A549 (cell line): ENCODE results near the gene PFN3. TPM values are rescaled to one million over a fixed set of nuclear protein-coding genes. Genes with fewer than 3 reads are reported as not detected.

ENCODE experiments used
- ATAC-seq, 2 experiments: fragments of 200-7000 bp in 1 of 2; fragments of >200 bp in 1 of 2; cut with Nextera tagmentation in 1 of 2; cut with Tn5 transposase in 1 of 2; 3 replicates each; pipeline versions ENCODE4 v1.8.0 to v1.9.1; 2018 to 2020; ENCODE audit warnings: mild to moderate bottlenecking in 1 of 2, moderate library complexity in 1 of 2
- CTCF ChIA-PET: fragments of 300-600 bp; sonication (Branson Sonifier 250); formaldehyde crosslinking; extraction: SDS; loops from one replicate; lab custom pipeline; 2021; ENCODE audit warnings: antibody characterized with exemption, inconsistent platforms; lab: Yijun Ruan, JAX
- POLR2A ChIA-PET: fragments of 350-600 bp; formaldehyde crosslinking; extraction: SDS; loops from one replicate; lab custom pipeline; 2021; ENCODE audit warnings: antibody characterized with exemption, inconsistent platforms; lab: Yijun Ruan, JAX
- DNase-seq, 2 experiments: peaks; one replicate each; pipeline versions ENCODE4 v3.0.0 to v3.0.0-alpha.2; 2011 to 2016; ENCODE audit warnings: low read depth in 1 of 2, low spot score in 1 of 2
- FAIRE-seq: peaks from 2 replicates; lab custom pipeline; 2011; peaks lifted over from hg19 to GRCh38; lab: Jason Lieb, UNC
- H3K27ac ChIP-seq, 2 experiments: fragments of >200 bp; sonication (Bioruptor Twin); formaldehyde crosslinking; 3 replicates each; pipeline ENCODE4 v1.5.1; 2016 to 2017
- H3K4me1 ChIP-seq: fragments of >200 bp; sonication (Bioruptor Twin); formaldehyde crosslinking; 3 replicates; pipeline ENCODE4 v1.6.1; 2016
- H3K4me2 ChIP-seq: fragments of >200 bp; sonication (Bioruptor Twin); formaldehyde crosslinking; 3 replicates; pipeline ENCODE4 v1.6.1; 2016
- H3K4me3 ChIP-seq: fragments of >200 bp; sonication (Bioruptor Twin); formaldehyde crosslinking; 3 replicates; pipeline ENCODE4 v1.5.1; 2016
- H3K9me3 ChIP-seq: fragments of >200 bp; sonication (Bioruptor Twin); formaldehyde crosslinking; 3 replicates; pipeline ENCODE4 v1.6.1; 2016
- ATOH8 ChIP-seq: fragments of 250-450 bp; sonication (Bioruptor Pico); IDR thresholded peaks from 2 replicates; pipeline ENCODE4 v1.5.0; 2020; ENCODE audit warnings: low read depth, mild to moderate bottlenecking, moderate library complexity
- BHLHE40 ChIP-seq: IDR thresholded peaks from 2 replicates; pipeline ENCODE4 v1.6.1; 2012; ENCODE audit warnings: low read depth, low read length, inconsistent platforms
- CBX2 ChIP-seq: fragments of 200-600 bp; sonication (generic); IDR thresholded peaks from 2 replicates; pipeline ENCODE4 v1.6.1; 2016; ENCODE audit warnings: low read depth, mild to moderate bottlenecking, borderline replicate concordance
- CEBPB ChIP-seq, 2 experiments: fragments of >200 bp in 1 of 2; sonication (Bioruptor Twin) in 1 of 2; formaldehyde crosslinking in 1 of 2; IDR thresholded peaks; 2 replicates each; pipeline ENCODE4 v1.6.1; 2012 to 2016
- CHD2 ChIP-seq: fragments of 150-350 bp; IDR thresholded peaks from 2 replicates; pipeline ENCODE4 v1.6.1; 2014; ENCODE audit warnings: low read length; ENCODE audit not compliant: partially characterized antibody
- E2F6 ChIP-seq: IDR thresholded peaks from 2 replicates; pipeline ENCODE4 v1.6.1; 2012; ENCODE audit warnings: low read depth, borderline replicate concordance
- EHF ChIP-seq: fragments of 250-450 bp; sonication (Bioruptor Pico); IDR thresholded peaks from 2 replicates; pipeline ENCODE4 v1.5.0; 2020; ENCODE audit warnings: mild to moderate bottlenecking
- EHMT2 ChIP-seq: fragments of 200-600 bp; sonication (generic); IDR thresholded peaks from 2 replicates; pipeline ENCODE4 v1.6.1; 2016; ENCODE audit warnings: antibody characterized with exemption, low read depth, mild to moderate bottlenecking, moderate library complexity
- ESRRA ChIP-seq: fragments of 150-350 bp; IDR thresholded peaks from 2 replicates; pipeline ENCODE4 v1.6.1; 2014; ENCODE audit warnings: mild to moderate bottlenecking, low read length, borderline replicate concordance
- FOSB ChIP-seq: fragments of 250-450 bp; sonication (Bioruptor Pico); IDR thresholded peaks from 2 replicates; pipeline ENCODE4 v1.5.0; 2020; ENCODE audit warnings: mild to moderate bottlenecking, moderate library complexity
- FOSL2 ChIP-seq, 2 experiments: fragments of 450-650 bp in 1 of 2; fragments of >200 bp in 1 of 2; sonication (Bioruptor Twin) in 1 of 2; formaldehyde crosslinking; IDR thresholded peaks; 2 replicates each; pipeline versions ENCODE4 v1.5.0 to v1.6.1; 2016 to 2020; ENCODE audit warnings: mild to moderate bottlenecking in 1 of 2, moderate library complexity in 1 of 2
- FOXS1 ChIP-seq: fragments of 250-450 bp; sonication (Bioruptor Pico); IDR thresholded peaks from 2 replicates; pipeline ENCODE4 v1.5.0; 2020; ENCODE audit warnings: mild to moderate bottlenecking, moderate library complexity
- HDAC2 ChIP-seq: fragments of 200-600 bp; sonication (generic); IDR thresholded peaks from 2 replicates; pipeline ENCODE4 v1.6.1; 2016
- HOXB5 ChIP-seq: fragments of 250-450 bp; sonication (Bioruptor Pico); IDR thresholded peaks from 2 replicates; pipeline ENCODE4 v1.5.0; 2020; ENCODE audit warnings: mild to moderate bottlenecking, moderate library complexity
- JUN ChIP-seq, 2 experiments: fragments of >200 bp; sonication (Bioruptor Twin); formaldehyde crosslinking; IDR thresholded peaks; 2 replicates in 1 of 2; 3 replicates in 1 of 2; pipeline ENCODE4 v1.6.1; 2016 to 2017
- MAFK ChIP-seq: fragments of 450-650 bp; IDR thresholded peaks from 2 replicates; pipeline ENCODE4 v1.6.1; 2014; ENCODE audit not compliant: partially characterized antibody
- MYC ChIP-seq: IDR thresholded peaks from 2 replicates; pipeline ENCODE4 v1.6.1; 2012; ENCODE audit warnings: mild to moderate bottlenecking, inconsistent platforms, low read length, improper control_type of control experiment, borderline replicate concordance
- NPAS2 ChIP-seq: fragments of 250-450 bp; sonication (Bioruptor Pico); IDR thresholded peaks from 2 replicates; pipeline ENCODE4 v1.8.0; 2022; ENCODE audit warnings: mild to moderate bottlenecking, moderate library complexity, borderline replicate concordance
- POLR2AphosphoS2 ChIP-seq: conservative IDR thresholded peaks from 2 replicates; pipeline ENCODE4 v1.6.1; 2012; ENCODE audit warnings: low read length, improper control_type of control experiment, inconsistent platforms
- RFX5 ChIP-seq: fragments of 450-650 bp; IDR thresholded peaks from 2 replicates; pipeline ENCODE4 v1.7.1; 2014; ENCODE audit warnings: antibody characterized with exemption, mild to moderate bottlenecking, moderate library complexity
- RNF2 ChIP-seq: fragments of 200-600 bp; sonication (generic); IDR thresholded peaks from 2 replicates; pipeline ENCODE4 v1.6.1; 2016; ENCODE audit warnings: low read depth, mild to moderate bottlenecking, antibody characterized with exemption, moderate library complexity, borderline replicate concordance
- SMC3 ChIP-seq: fragments of >200 bp; sonication (Bioruptor Twin); formaldehyde crosslinking; IDR thresholded peaks from 3 replicates; pipeline ENCODE4 v1.6.1; 2018; ENCODE audit warnings: inconsistent platforms
- TP53 ChIP-seq: fragments of 250-450 bp; sonication (Bioruptor Pico); IDR thresholded peaks from 2 replicates; pipeline ENCODE4 v1.5.0; 2021; ENCODE audit warnings: mild to moderate bottlenecking, moderate library complexity
- ZFP36 ChIP-seq: fragments of 450-650 bp; IDR thresholded peaks from 2 replicates; pipeline ENCODE4 v1.6.1; 2014; ENCODE audit warnings: borderline replicate concordance; ENCODE audit not compliant: partially characterized antibody
- ZNF302 ChIP-seq: fragments of 250-450 bp; sonication (Bioruptor Pico); IDR thresholded peaks from 2 replicates; pipeline ENCODE4 v1.9.0; 2021; ENCODE audit warnings: inconsistent platforms, mild to moderate bottlenecking, moderate library complexity
- WGBS: methylation state at CpG from one replicate; pipeline ENCODE4 v1.1.6; 2017; ENCODE audit errors: missing lambda C conversion rate; 5-methylcytosine and 5-hydroxymethylcytosine counted together
- polyA plus RNA-seq, 4 experiments: library from polyadenylated mRNA; depleted of rRNA in 3 of 4; stranded (reverse); fragments of >200 nt; fragmentation: RNase III in 1 of 4; extraction: RNeasy Plus Mini Kit Qiagen cat#74134 plus additional on column Dnase treatment in 1 of 4; gene quantifications; 2 replicates in 3 of 4; 3 replicates in 1 of 4; pipeline ENCODE4 v1.2.3, GENCODE V29; 2011 to 2017
- TF ChIP-seq, protein P1 (sequence below): IDR thresholded peaks from 2 replicates; pipeline ENCODE4 v1.6.1; 2012
- TF ChIP-seq, protein P2 (sequence below): IDR thresholded peaks from 2 replicates; pipeline ENCODE4 v1.6.1; 2012
- TF ChIP-seq, protein P3 (sequence below): fragments of 450-650 bp; IDR thresholded peaks from 2 replicates; pipeline ENCODE4 v1.6.1; 2014; ENCODE audit warnings: antibody characterized with exemption

Gene PFN3
- polyA plus RNA-seq, 2 of the 4 experiments (the other 2 are of a cell fraction): not detected

DNA sequence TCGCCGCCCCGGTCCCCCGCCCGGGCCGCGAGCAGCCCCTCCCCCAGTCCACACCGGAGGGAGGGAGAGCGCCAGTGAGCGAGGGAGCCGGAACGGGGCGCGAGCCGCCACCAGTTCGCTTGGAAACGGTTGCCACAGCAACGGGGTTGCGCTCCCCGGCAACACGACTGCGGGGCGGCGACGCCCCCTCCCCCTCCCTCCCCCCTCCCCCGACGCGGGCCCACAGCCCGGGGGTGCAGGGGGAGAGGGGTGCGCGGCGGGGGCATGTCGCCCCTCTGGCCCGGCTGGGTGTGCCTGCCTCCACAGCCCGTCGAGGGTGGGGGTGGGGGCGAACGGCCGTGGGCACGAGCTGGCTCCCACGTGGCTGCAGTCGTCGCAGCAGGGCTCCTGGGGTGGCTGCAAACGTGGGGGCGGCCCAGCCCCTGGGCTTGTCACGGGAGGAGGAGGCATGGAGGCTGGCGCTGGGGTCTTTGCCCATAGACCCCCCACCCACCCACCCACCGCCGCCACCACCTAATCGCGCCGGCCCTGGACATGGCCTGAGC, 46.7 kb upstream of the PFN3 start:
- WGBS: 4% methylated on average over 7 of the region's 52 CpGs
- ChIA-PET POLR2A (interaction anchor here (1.1 to 3.5 kb wide), 7 partner anchors 9 to 57 kb away, joined by 3 to 41 read pairs (median 9); partner anchors contain the start of genes GRK6 and PDLIM7), CTCF (interaction anchor here (1.0 to 25.5 kb wide), 9 partner anchors 6 to 334 kb away, joined by 4 to 871 read pairs (median 15); partner anchors contain the start of genes F12, GRK6, PDLIM7 and PFN3)
- FAIRE-seq (no peak), DNase-seq (peak; percentile 64 to 77), ATAC-seq (peak; percentile 45)
- Histone ChIP-seq H3K4me1 (peaks cover 21% of the 10 kb centered on the region), H3K4me2 (peak overlapping the region; percentile 96), H3K9me3 (no peaks in the 10 kb centered on the region), H3K27ac (peak overlapping the region; percentile 95 to 98), H3K4me3 (peak overlapping the region; percentile 86)
- peak in 1 of 2 experiments; percentile 22; a peak in 2 of 5 replicates for TF ChIP-seq JUN (IDR thresholded peaks at IDR 0.05)
- TF ChIP-seq HDAC2: no peak
- TF ChIP-seq CEBPB (IDR thresholded peaks at IDR 0.05): no peak
- TF ChIP-seq, protein P1, sequence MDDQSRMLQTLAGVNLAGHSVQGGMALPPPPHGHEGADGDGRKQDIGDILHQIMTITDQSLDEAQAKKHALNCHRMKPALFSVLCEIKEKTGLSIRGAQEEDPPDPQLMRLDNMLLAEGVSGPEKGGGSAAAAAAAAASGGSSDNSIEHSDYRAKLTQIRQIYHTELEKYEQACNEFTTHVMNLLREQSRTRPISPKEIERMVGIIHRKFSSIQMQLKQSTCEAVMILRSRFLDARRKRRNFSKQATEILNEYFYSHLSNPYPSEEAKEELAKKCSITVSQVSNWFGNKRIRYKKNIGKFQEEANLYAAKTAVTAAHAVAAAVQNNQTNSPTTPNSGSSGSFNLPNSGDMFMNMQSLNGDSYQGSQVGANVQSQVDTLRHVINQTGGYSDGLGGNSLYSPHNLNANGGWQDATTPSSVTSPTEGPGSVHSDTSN: no peak
- 0 out of 2 replicates have a peak, but pooled peaks have one; percentile 40 for TF ChIP-seq E2F6
- no peak for TF ChIP-seq CBX2
- no peak for TF ChIP-seq MYC
- TF ChIP-seq EHMT2: no peak

DNA sequence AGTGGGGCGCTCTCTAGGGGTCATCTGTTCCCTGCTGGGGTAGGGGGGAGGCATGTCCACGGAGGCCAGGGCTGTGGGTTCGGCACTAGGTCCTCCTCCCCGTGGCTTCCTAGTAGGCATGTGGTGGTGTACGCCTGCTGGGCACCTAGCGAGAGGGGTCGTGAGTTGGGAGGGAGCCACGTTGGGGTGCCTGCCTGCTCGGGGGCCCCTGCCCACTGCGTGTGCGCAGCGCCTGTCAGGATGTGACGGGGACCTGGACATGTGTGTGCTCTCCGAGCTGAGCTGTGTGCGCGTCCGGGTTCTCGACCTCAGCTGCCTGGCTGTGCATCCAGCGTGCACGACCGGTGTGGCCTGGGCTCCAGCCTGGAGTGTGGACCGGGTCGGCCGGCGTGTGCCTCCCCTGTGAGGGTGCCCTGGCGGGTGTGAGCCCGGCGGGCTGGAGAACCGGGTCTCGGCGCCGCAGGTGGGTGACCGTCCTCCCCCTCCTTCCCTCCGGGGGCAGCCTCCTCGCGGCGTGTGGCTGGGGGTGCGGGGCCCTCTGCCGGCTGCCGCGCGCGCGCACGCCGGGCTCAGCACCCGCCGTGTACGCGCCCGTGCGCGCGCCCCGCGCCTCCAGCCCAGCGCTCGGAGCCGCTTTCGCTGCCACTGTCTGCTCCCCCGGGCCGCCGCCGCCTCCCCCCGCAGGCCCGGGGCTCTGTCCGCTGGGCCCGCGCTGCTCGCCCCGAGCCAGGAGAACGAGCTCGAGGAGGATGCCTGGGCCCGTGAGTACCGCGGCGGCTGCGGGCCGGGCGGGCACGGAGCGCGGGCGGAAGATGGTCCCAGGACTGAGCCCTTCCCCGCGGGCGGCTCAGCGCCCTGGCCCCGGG, 46.0 kb upstream of the PFN3 start, which contains the start of gene PRR7:
TSS of gene PRR7 (plus strand) at position 615 of the 866 bp plus-strand sequence. CDS start 8,254 bp downstream, outside the sequence.
- CTCF ChIA-PET: interaction anchor here (1.2 to 25.5 kb wide), 8 partner anchors 7 to 76 kb away, joined by 4 to 871 read pairs (median 78); partner anchors contain the start of genes F12, GRK6, PDLIM7 and PFN3
- peak within 1 kb of the TSS; percentile 86 for H3K4me3 ChIP-seq
- DNase-seq (peak; percentile 73 to 85), FAIRE-seq (no peak), ATAC-seq (peak; percentile 39 to 43)
- POLR2A ChIA-PET: interaction anchor here (0.7 to 3.5 kb wide), 7 partner anchors 8 to 313 kb away, joined by 3 to 41 read pairs (median 3); partner anchors contain the start of gene GRK6
- H3K27ac ChIP-seq: peak within 1 kb of the TSS; percentile 95 to 98
- H3K9me3 ChIP-seq: no peaks in the 10 kb centered on the region
- WGBS: 21% methylated on average over 12 of the region's 89 CpGs
- H3K4me1 ChIP-seq: peaks cover 21% of the 10 kb centered on the region
- peak within 1 kb of the TSS; percentile 96 for H3K4me2 ChIP-seq
- TF ChIP-seq TP53 (CRISPR knock-in tag) (peak; percentile 57; the same call in 1 of the 2 replicates), ZNF302 (CRISPR knock-in tag) (no peak), CHD2 (no peak), RNF2 (no peak), BHLHE40 (no peak), ATOH8 (CRISPR knock-in tag) (peak; percentile 50; the same call in 1 of the 2 replicates), POLR2AphosphoS2 (no peak; the same call in 1 of the 2 replicates), FOXS1 (CRISPR knock-in tag) (no peak), EHF (CRISPR knock-in tag) (no peak), SMC3 (no peak), CEBPB (IDR thresholded peaks at IDR 0.05) (no peak), FOSL2 (IDR thresholded peaks at IDR 0.05) (no peak), FOSL2 (CRISPR knock-in tag; IDR thresholded peaks at IDR 0.05) (0 out of 2 replicates have a peak, but pooled peaks have one; percentile 9), ZFP36 (no peak), MAFK (no peak), FOSB (CRISPR knock-in tag) (0 out of 2 replicates have a peak, but pooled peaks have one; percentile 28), NPAS2 (CRISPR knock-in tag) (no peak), ESRRA (no peak), HOXB5 (CRISPR knock-in tag) (peak; percentile 82), RFX5 (no peak)
- TF ChIP-seq, protein P1: peak; percentile 6
- TF ChIP-seq, protein P2, sequence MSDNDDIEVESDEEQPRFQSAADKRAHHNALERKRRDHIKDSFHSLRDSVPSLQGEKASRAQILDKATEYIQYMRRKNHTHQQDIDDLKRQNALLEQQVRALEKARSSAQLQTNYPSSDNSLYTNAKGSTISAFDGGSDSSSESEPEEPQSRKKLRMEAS: peak; percentile 56
- TF ChIP-seq, protein P3, sequence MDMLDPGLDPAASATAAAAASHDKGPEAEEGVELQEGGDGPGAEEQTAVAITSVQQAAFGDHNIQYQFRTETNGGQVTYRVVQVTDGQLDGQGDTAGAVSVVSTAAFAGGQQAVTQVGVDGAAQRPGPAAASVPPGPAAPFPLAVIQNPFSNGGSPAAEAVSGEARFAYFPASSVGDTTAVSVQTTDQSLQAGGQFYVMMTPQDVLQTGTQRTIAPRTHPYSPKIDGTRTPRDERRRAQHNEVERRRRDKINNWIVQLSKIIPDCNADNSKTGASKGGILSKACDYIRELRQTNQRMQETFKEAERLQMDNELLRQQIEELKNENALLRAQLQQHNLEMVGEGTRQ: no peak
